ENCODE measurements around the gene CD52.

- no peak for TF ChIP-seq CTCF (IDR thresholded peaks at IDR 0.05)
- no peak for TF ChIP-seq POLR2A (IDR thresholded peaks at IDR 0.05)
Measured at GRCh38 chr1:26281091-26281958, 36.4 kb upstream of the CD52 start.
